ENCODE data around the gene CCNB3. TPM values are rescaled to one million over a fixed set of nuclear protein-coding genes. Genes with fewer than 3 reads are reported as not detected.
"Not testable (repeated sequence)": the region's sequence is repeated elsewhere in the genome, so short reads cannot be mapped to it uniquely, and the experiment has no call there.

CCNB3 gene
- polyA plus RNA-seq, 3 donors, result 0.08 to 0.21 TPM; not detected in 1

- peaks cover 0 to 1% (median 0%) of the 10 kb centered on the region in 3 donors for H3K27me3 Mint-ChIP-seq (ENCODE audit: low read depth in 3 of 3)
- Histone ChIP-seq H3K27me3 (ENCODE audit: control insufficient read depth in 2 of 2, insufficient read depth in 2 of 2, low read length in 2 of 2) (no peaks in the 10 kb centered on the region), H3K4me3 (replicated peaks in 1 of 3; ENCODE audit: low read depth in 2 of 3, low read length in 3 of 3) (no peak overlapping the region), H2AFZ (ENCODE audit: insufficient read depth, low read depth, low read length, poor library complexity, severe bottlenecking) (no peak overlapping the region), H3K9me3 (replicated peaks in 1 of 2; ENCODE audit: control insufficient read depth in 1 of 2, insufficient read depth in 1 of 2, low read length in 2 of 2) (no peaks in the 10 kb centered on the region), H3K9ac (ENCODE audit: insufficient read depth, low read length, poor library complexity, severe bottlenecking) (no peak overlapping the region), H3K4me2 (replicated peaks; ENCODE audit: extremely low read depth, low read length, poor library complexity, severe bottlenecking) (no peak overlapping the region), H3K79me2 (ENCODE audit: insufficient read depth, low read length) (no peaks in the 10 kb centered on the region), H3K4me1 (ENCODE audit: control insufficient read depth in 1 of 2, insufficient read depth in 2 of 2, low read length in 2 of 2) (no peaks in the 10 kb centered on the region), H3K36me3 (replicated peaks in 1 of 2; ENCODE audit: control insufficient read depth in 1 of 2, insufficient read depth in 2 of 2, low read length in 2 of 2) (no peaks in the 10 kb centered on the region), H3K27ac (ENCODE audit: low read depth in 1 of 2, low read length in 2 of 2) (no peak overlapping the region), H4K20me1 (ENCODE audit: insufficient read depth, low read length) (no peaks in the 10 kb centered on the region)
- TF ChIP-seq, protein P1, sequence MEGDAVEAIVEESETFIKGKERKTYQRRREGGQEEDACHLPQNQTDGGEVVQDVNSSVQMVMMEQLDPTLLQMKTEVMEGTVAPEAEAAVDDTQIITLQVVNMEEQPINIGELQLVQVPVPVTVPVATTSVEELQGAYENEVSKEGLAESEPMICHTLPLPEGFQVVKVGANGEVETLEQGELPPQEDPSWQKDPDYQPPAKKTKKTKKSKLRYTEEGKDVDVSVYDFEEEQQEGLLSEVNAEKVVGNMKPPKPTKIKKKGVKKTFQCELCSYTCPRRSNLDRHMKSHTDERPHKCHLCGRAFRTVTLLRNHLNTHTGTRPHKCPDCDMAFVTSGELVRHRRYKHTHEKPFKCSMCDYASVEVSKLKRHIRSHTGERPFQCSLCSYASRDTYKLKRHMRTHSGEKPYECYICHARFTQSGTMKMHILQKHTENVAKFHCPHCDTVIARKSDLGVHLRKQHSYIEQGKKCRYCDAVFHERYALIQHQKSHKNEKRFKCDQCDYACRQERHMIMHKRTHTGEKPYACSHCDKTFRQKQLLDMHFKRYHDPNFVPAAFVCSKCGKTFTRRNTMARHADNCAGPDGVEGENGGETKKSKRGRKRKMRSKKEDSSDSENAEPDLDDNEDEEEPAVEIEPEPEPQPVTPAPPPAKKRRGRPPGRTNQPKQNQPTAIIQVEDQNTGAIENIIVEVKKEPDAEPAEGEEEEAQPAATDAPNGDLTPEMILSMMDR (IDR thresholded peaks at IDR 0.05), result no peak
- intact Hi-C loops (cut with micrococcal nuclease), result no loop called here
- no peak for DNase-seq
- no peak overlapping the region for H3K4me3 Mint-ChIP-seq
- no peak overlapping the region for H3K27ac Mint-ChIP-seq
- 98% methylated on average over 9 of the region's 19 CpGs for WGBS (ENCODE audit: insufficient coverage)
- H3K36me3 Mint-ChIP-seq, result no peaks in the 10 kb centered on the region
- peaks cover 0 to 5% (median 3%) of the 10 kb centered on the region in 7 donors for H3K9me3 Mint-ChIP-seq
- H3K4me1 Mint-ChIP-seq, result no peaks in the 10 kb centered on the region
Observed at GRCh38 chrX:50281253-50281652, 76.7 kb downstream of the CCNB3 start.

DNA sequence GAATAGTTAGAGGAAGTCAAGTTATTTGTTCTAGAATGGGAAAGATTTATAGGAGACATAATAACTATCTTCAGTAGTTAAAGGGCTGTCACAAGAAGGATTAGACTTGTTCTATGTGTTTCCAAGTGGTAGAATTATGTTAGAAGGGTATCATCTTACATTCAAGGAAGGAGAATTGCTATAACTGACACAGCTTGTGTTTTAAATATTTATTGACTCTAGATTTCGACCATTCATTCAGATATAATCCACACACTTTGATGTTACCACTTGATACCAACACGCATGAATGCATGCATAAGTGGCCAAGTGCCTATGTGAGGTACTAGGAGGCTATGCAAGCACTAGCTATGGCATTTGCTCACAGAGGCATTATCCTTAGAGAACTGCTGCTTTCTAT is 122.7 kb downstream of the CCNB3 start:
- H3K4me1 Mint-ChIP-seq, result no peaks in the 10 kb centered on the region
- no peak overlapping the region for H3K4me3 Mint-ChIP-seq
- WGBS (ENCODE audit: insufficient coverage), result no CpG with 5 or more reads among the region's 2 CpGs
- H3K9me3 ChIP-seq (replicated peaks in 1 of 2; ENCODE audit: control insufficient read depth in 1 of 2, insufficient read depth in 1 of 2, low read length in 2 of 2), result peaks cover 0 to 12% of the 10 kb centered on the region in 2 donors
- TF ChIP-seq, protein P1 (IDR thresholded peaks at IDR 0.05), result no peak
- H3K36me3 ChIP-seq (replicated peaks in 1 of 2; ENCODE audit: control insufficient read depth in 1 of 2, insufficient read depth in 2 of 2, low read length in 2 of 2), result no peaks in the 10 kb centered on the region
- H4K20me1 ChIP-seq (ENCODE audit: insufficient read depth, low read length), result no peaks in the 10 kb centered on the region
- H3K4me3 ChIP-seq (replicated peaks in 1 of 3; ENCODE audit: low read depth in 2 of 3, low read length in 3 of 3), result no peak overlapping the region
- intact Hi-C loops (cut with micrococcal nuclease), result no loop called here
- no peaks in the 10 kb centered on the region for H3K36me3 Mint-ChIP-seq
- no peaks in the 10 kb centered on the region for H3K4me1 ChIP-seq (ENCODE audit: control insufficient read depth in 1 of 2, insufficient read depth in 2 of 2, low read length in 2 of 2)
- H3K27me3 ChIP-seq (ENCODE audit: control insufficient read depth in 2 of 2, insufficient read depth in 2 of 2, low read length in 2 of 2), result no peaks in the 10 kb centered on the region
- no peak overlapping the region for H3K9ac ChIP-seq (ENCODE audit: insufficient read depth, low read length, poor library complexity, severe bottlenecking)
- peaks cover 0 to 8% (median 3%) of the 10 kb centered on the region in 7 donors for H3K9me3 Mint-ChIP-seq
- H2AFZ ChIP-seq (ENCODE audit: insufficient read depth, low read depth, low read length, poor library complexity, severe bottlenecking), result no peak overlapping the region
- peaks cover 0 to 3% (median 0%) of the 10 kb centered on the region in 3 donors for H3K27me3 Mint-ChIP-seq (ENCODE audit: low read depth in 3 of 3)
- DNase-seq, result no peak
- H3K4me2 ChIP-seq (replicated peaks; ENCODE audit: extremely low read depth, low read length, poor library complexity, severe bottlenecking), result no peak overlapping the region
- no peak overlapping the region for H3K27ac ChIP-seq (ENCODE audit: low read depth in 1 of 2, low read length in 2 of 2)
- no peaks in the 10 kb centered on the region for H3K79me2 ChIP-seq (ENCODE audit: insufficient read depth, low read length)
- no peak overlapping the region for H3K27ac Mint-ChIP-seq

- H3K4me3 ChIP-seq (replicated peaks in 1 of 3; ENCODE audit: low read depth in 2 of 3, low read length in 3 of 3); H3K79me2 ChIP-seq (ENCODE audit: insufficient read depth, low read length); H3K27me3 ChIP-seq (ENCODE audit: control insufficient read depth in 2 of 2, insufficient read depth in 2 of 2, low read length in 2 of 2); H3K27ac ChIP-seq (ENCODE audit: low read depth in 1 of 2, low read length in 2 of 2); H3K36me3 ChIP-seq (replicated peaks in 1 of 2; ENCODE audit: control insufficient read depth in 1 of 2, insufficient read depth in 2 of 2, low read length in 2 of 2); H3K4me1 ChIP-seq (ENCODE audit: control insufficient read depth in 1 of 2, insufficient read depth in 2 of 2, low read length in 2 of 2); H3K36me3 Mint-ChIP-seq; intact Hi-C loops (cut with micrococcal nuclease); H3K4me2 ChIP-seq (replicated peaks; ENCODE audit: extremely low read depth, low read length, poor library complexity, severe bottlenecking); H3K9ac ChIP-seq (ENCODE audit: insufficient read depth, low read length, poor library complexity, severe bottlenecking); H3K27me3 Mint-ChIP-seq (ENCODE audit: low read depth in 3 of 3); DNase-seq; H3K4me3 Mint-ChIP-seq; H3K4me1 Mint-ChIP-seq; H4K20me1 ChIP-seq (ENCODE audit: insufficient read depth, low read length); H3K27ac Mint-ChIP-seq; H2AFZ ChIP-seq (ENCODE audit: insufficient read depth, low read depth, low read length, poor library complexity, severe bottlenecking): not testable (repeated sequence)
- H3K9me3 Mint-ChIP-seq, result peaks cover 3 to 15% (median 11%) of the 10 kb centered on the region in 7 donors
- peaks cover 0 to 17% of the 10 kb centered on the region in 2 donors for H3K9me3 ChIP-seq (replicated peaks in 1 of 2; ENCODE audit: control insufficient read depth in 1 of 2, insufficient read depth in 1 of 2, low read length in 2 of 2)
- no CpG with 5 or more reads among the region's 5 CpGs for WGBS (ENCODE audit: insufficient coverage)
Observed at GRCh38 chrX:50332668-50333067, 128.1 kb downstream of the CCNB3 start.
